ENCODE measurements around the gene NEDD8.
"Not testable (repeated sequence)": the region's sequence is repeated elsewhere in the genome, so short reads cannot be mapped to it uniquely, and the experiment has no call there.

Gene NEDD8

DNA sequence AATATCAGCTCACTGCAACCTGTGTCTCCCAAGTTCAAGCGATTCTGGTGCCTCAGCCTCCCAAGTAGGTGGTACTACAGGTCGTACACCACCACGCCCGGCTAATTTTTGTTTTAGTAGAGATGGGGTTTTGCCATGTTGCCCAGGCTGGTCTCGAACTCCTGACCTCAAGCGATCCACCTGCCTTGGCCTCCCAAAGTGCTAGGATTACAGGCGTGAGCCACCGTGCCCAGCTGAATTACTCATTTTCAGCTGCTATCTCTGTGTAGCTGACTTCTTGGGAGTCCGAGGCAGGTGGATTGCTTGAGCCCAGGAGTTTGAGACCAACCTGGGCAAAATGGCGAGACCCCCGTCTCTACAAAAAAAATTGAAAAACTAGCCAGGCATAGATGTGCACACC, 13.2 kb upstream of the NEDD8 start:
- DNase-seq, result not testable (repeated sequence)

DNA sequence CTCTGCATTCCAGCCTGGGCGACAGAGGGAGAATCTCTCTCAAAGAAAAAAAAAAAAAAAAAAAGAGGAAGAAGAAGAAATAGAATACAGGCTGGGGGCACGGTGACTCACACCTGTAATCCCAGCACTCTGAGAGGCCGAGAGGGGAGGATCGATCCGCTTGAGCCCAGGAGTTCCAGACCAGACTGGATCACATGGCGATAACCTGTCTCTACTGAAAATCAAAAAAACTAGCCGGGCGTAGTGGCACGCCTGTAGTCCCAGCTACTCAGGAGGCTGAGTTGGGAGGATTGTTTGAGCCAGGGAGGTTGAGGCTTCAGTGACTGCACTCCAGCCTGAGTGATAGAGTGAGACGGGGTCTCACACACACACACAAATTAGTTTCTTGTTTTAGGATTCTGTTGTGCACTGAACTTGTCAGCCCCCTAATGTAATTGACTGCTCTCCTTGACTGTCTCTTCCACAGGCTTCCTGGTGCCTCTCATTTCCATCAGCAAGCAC, 11.2 kb upstream of the NEDD8 start:
- DNase-seq, result peak; percentile 60

DNA sequence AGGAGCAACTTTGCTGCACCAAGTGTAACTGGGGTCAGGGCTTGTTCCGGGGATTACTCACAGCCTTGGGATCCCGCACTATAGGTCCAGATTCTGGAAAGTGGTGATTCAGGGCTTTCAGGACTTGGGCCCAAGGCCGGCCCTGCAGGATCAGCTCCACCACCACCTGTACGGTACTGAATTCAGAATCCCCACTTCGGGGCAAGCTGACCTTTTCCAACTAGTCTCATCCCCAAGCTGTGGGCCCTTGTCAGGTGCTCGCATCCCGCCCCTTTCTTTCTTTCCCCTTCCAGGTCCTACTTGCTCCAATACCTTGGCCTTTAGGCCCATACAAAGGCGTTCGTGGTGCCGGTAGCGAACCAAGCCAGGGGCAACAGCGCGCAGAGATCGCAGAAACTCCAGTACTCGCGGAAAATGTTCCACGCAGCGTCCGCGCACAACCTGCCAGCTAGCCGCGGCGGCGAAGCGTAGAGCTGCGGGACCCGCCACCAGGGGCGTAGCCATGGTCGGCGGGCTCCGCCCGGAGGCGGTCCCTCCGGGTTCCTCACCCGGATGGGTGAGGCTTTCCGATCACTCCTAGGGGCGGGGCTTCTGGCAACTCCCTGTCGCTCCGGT, 9.8 kb upstream of the NEDD8 start:
- peak; percentile 75 for DNase-seq

DNA sequence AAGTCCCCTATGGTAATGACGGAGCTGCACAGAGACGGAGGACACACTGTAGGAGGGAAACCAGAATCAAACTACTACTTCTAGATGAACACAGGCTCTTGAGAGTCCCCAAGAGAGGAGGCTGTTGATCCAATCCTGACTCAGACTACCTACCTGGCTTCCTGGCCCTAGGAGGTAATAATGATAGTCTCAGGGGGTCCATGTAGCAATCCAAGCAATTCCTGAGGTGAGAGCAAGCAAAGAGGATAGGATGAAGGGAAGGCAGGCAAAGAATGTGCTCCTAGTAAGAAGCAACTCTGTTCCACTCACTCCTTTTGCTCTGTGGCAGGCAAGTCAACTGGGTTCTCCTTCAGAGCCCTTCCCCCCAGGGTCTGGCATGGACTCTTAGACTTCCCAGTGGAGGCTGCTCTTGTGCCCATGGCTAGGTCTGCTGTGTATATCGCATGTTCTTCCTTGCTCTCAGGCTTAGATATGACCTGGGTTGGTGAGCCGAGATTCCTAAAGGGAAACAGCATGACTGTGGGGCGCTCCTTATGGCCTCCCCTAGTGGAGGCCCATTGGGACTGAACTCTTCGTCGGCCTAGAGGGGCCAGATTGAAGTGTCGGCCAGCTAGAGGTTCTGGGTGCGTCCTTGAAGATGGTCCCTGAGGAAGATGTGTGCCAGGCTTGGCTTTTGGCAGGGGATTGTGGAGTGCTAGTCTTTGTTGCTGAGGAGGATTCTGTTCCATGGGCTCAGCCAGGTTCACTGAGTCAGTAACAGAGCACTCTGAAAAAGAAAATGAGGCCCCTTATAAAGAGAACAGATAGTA, 8.1 kb upstream of the NEDD8 start:
- no peak for DNase-seq

DNA sequence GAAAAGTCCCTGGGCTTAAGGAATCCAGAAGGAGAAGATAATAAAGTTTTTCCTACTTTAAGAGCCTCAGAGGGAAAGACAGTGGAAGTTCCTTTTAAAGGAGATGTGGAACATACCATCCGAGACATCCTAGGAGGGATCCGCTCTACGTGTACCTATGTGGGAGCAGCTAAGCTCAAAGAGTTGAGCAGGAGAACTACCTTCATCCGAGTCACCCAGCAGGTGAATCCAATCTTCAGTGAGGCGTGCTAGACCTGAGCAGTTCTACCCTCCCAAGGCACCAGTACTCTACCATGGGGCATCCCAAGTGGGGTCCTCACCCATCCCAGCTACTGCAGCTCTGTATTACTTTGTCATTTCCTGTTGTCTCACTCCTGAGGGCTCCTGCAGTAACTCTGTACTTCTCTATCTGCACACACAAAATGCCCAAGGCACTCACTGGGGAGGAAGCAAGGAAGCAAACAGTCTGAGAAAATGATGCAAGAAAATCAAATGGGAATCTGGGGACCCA, 6.4 kb upstream of the NEDD8 start:
- no peak for DNase-seq

DNA sequence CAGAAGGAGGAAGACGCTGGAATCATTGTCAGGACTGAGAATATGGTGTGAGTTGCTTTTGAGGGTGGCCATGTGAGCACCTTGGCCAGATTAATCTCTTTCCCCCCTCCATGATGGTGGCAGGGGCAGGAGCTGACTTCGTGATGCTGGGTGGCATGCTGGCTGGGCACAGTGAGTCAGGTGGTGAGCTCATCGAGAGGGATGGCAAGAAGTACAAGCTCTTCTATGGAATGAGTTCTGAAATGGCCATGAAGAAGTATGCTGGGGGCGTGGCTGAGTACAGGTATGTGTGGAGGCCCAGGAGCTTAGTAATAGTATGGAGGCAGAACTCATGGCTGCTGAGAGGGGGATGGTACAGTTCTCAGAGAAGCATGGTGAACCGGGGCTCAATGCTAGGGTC, 6.0 kb upstream of the NEDD8 start:
- no peak for DNase-seq

DNA sequence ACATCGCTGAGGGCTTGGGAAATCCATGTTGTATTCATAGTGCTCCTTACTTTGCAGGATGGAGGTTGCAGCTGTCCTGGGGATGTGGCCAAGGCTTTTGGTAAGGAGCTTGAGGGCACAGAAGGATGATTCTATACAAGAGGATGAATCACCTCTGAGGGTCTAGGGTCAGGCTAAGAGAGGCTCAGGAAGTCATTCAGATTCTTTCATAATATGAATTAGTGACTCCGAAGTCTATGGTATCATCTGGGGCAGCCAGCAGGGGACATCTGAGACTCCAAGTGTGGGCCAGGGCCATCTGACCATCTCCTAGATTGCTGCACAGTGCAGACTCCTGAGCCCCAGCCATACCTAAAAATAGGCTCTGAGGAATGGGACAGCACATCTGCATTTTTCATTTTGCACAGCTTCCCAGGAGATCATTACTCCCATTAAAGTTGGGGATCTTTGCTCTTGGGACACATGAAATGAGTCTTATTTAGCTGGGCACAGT, 5.3 kb upstream of the NEDD8 start:
- DNase-seq, result no peak

DNA sequence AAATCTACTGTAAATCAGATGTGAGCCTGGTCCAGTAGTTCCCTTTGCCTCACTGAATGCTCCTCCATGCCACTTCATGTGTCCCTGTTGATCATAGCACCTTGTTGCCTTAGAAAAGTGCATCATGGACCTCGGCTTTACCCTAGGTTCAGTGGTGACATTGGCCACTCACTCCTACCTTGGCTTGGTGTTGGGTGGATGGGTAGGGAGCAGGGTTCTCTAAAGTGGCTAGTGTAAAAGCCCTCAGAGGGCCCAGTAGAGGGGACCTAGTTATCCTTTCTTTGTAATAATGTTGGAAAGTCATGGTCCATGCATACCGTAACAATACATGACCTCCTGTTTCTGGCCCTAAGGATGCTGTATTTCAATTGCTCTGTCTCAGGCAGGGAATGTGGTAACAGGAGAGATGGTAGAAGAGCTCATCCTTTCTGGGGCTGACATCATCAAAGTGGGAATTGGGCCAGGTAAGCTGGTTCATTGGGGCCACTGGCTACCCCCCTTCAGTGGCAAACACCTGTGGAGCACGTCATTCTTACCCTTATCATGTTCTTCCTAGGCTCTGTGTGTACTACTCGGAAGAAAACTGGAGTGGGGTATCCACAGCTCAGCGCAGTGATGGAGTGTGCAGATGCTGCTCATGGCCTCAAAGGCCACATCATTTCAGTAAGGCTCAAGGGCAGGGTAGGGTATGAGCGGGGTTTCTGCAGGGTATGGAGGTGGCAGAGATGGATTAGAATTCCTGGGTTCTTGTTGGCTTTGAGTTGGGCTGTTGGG, 4.7 kb upstream of the NEDD8 start:
- no peak for DNase-seq

DNA sequence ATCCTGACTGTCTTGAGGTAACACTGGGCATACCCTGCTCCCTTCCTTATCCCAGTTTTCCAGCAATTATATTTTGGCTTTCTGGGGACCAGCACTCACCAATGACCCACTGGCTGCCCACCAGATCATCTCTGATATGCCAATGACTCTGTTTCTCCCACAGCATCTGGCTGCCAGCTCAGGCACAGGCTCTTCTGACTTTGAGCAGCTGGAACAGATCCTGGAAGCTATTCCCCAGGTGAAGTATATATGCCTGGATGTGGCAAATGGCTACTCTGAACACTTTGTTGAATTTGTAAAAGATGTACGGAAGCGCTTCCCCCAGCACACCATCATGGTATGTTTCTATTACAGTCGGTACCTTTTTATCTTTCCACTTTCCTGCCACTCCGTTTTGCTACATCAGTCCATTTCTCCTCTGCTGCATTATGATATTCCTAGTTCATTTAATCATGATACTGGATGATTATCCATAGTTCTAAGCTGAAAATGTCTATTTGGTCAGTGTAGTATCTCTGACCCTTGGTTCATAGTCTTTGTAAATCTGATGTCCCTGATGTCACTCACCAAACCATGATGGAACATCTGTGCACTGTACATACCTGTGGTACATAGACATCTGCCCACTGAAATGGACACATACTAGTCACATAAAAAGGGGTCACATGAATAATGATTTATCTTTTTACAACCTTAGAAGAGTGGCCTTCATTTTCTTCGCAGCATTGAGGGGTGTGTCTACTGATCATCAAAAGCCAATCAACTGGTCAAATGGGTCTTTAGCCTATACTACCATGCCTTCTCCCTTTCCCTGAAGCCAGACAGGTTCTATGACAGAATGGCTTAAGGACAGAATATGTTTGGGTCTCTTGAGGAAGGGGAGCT, 3.9 kb upstream of the NEDD8 start:
- DNase-seq, result no peak

DNA sequence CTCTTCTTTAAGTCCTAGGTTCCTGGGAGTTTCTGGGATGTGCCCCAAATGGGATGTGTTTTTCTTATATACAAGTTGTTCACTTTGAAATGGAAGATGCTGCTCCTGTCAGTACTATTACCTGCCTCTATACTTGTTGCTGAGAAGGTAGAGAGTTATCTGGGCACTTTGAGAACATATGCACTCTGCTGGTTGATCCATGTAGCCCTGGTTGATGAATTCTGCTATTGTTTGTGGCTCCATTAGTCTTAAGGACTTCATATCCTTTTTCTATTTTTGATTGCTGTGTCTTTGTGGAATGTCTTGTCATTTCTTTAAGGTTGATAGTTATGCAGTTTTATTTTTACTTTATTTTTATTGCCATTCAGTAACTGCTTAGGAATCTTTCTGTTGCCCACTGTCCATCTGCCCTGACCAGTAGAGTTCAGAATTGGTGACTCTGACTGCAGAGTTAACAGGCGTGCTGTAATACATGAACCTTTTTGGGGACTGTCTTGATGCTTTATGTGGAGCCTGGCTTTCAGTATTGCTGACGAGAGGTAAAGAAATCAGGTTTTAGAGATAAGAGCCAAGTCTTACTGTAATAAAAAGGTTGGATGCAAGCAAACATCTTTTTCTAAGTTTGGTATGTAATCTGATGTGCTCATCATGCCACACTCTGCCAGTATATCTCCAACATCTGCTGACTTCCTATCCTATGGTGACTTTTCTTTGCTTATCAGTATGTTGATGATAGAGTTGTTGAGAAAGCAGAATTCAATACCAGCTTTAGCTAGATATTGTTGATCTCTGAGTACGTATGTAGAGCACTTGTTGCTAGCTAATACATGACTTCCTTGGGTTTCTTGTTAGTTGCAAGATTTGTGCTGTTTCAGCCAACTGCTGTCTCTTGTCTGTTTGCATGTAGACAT, 2.2 kb upstream of the NEDD8 start:
- no peak for DNase-seq

DNA sequence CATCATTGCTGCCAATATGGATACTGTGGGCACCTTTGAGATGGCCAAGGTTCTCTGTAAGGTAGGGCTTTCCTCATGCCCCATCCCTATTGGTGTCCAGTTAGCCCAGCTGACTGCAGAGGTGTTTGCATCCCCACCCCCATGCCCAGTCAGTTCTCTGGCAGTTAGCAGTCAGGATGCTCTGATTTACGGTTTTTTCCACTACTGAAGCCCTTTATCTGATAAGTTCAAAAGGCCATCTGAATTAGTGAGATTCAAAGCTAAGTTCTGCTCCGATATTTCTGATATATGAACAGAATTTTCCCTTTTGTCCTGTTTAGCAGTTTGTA, 1.3 kb upstream of the NEDD8 start:
- DNase-seq, result no peak

DNA sequence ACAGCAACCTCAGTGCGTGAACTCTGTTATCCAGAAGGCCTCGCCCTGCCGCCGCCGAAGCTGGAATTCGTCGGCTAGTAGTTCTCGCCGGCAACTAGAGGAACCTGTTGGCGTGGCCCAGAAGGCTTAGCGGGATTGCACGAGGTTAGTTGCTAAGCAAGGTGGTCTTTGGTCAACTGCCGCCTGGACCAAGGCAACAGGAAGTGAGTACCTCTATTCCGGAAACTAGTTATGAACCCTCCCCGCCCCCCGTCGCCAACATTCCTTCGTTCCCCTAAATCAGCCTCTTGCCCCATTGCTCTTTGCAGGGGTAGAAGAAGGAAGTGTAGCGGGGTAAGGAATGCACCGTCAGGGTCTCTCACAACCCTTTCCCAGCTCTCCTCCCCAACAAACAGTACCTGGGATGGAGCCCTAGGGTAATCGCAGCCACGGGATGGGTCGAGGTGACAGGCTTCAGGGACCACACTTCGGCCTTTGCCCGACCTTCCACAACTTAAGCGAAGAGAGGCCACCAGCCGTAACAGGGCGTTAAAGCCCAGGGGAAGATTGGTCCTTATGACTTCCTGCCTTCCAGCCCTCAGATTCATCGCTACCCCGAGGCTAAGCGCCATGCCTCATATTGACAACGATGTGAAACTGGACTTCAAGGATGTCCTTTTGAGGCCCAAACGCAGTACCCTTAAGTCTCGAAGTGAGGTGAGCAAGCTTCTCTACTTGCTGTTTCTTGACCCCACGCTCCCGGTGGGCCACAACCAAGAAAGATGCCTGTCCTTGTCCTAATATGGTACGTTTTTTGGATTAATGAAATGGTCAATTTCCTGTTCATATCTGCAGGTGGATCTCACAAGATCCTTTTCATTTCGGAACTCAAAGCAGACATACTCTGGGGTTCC, 724 bp upstream of the NEDD8 start, which contains the start of gene GMPR2:
TSS of gene GMPR2 (plus strand) at position 285 of the 893 bp plus-strand sequence. CDS start at position 610, 325 bp downstream.
- DNase-seq, result no peak

DNA sequence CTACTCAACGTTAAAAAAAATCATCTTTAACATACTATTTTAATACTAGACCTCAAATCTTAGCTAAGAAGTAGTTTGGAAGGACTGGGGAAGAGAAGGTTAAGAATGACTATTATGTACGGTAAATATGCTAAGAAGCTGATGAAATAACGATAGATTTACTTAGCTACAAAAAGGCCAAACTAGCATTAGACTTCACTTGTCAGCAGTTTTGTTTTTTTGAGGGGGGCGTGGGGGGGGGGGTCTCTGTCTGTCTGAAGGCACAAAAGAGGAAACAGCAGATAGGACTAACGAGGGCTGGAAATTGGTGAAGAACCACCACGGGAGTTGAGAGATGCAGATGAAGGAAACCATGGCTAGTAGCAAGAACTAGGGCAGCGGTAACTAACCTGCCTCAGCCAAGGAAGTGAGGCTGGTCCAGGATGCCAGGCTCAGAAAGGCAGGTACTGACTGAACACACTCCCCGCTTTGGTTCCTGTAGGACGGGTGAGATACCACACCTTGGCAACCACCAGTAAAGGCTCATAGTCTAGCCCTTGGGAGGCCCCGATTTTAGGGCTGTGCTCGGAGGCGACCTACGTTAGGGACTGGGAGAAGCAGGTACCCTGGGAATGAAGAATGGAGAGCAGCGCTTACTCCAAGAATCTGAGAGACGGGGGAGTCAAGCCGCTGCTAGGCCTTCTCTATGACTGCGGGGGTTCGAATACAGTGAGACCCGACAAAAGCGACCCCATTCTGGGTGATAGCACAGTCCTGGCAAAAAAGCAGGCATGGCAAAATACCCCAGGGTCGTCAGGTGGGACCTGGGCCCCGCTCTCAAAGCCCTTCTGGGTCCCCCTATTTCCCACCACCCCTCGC, 675 bp downstream of the NEDD8 start:
- DNase-seq, result peak; percentile 40

DNA sequence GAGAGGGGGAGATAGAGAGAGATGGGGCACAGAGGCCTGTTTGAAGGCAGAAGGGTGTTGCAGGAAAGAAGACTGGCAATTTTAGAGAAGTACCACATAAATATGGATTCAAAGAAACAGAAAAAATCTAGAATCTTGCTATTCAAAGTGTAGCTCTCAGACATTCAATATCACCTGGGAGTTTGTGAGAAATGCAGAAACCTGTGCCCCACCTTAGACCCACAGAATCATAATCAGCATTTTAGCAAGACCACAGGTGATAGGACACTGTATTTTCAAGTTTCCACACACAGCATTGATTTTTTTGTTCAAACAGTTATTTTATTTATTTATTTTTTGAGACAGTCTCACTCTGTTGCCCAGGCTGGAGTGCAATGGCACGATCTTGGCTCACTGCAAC, 3.3 kb downstream of the NEDD8 start:
- DNase-seq, result no peak

DNA sequence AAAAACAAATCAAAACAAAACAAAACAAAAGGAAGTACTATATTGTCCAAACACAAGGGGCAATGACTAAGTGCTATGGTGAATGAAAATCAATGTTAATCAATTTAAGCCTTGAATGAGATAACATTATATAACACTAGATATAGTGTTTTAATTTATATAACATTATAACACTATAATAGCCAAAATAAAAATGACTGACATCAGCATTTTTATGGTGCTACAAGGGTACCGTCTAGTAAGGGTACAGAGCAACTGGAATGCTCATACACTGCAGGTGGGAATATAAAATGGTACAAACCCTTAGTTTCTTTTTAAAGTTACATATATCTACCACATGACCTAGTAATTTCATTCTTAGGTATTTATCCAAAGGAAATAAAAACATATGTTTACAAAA, 5.7 kb downstream of the NEDD8 start:
- no peak for DNase-seq

DNA sequence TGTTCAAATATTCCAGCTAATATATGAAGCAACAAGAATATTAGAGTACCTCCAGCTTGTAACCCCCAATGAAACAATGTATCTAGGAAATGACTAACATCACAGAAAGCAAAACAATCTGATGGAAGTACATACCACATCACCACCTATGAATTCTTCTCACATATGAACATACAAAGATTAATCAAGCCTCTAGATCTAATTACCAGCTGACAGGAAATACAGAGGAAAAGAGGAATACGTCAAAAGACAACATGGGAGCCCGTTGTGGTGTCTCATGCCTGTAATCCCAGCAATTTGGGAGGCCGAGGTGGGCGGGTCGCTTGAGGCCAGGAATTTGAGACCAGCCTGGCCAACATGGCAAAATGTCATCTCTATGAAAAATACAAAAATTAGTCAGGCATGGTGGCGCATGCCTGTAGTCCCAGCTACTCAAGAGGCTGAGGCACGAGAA, 7.5 kb downstream of the NEDD8 start:
- DNase-seq, result no peak

DNA sequence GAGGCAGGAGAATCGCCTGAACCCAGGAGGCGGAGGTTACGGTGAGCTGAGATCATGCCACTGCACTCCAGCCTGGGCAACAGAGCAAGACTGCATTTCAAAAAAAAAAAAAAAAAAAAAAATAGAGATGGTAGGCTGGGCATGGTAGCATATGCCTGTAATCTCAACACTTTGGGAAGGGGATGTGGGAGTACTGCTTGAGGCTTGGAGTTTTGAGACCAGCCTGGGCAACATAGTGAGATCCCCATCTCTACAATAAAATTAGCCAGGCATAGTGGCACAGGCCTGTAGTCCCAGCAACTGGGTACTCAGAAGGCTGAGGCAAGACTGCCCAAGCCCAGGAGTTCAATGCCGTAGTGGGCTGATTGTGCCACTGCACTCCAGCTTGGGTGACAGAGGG, 9.2 kb downstream of the NEDD8 start:
- DNase-seq, result not testable (repeated sequence)

DNA sequence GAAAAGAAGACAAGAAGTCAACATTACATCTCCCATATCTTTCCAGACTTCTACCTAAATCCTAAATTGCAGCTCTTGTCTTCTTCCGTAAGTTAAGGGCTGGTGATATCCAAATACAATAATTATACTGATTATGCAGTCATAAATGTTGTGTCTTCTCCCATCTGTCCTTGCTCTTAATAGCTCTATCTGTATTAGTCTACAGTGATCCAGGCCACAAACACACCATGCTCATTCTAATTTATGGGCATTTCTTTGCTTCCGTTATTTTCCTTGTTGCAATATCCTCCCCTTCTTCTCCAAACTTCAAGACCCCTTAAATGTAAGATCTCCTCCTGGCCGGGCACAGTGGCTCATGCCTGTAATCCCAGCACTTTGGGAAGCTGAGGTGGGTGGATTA, 12.6 kb downstream of the NEDD8 start:
- no peak for DNase-seq

DNA sequence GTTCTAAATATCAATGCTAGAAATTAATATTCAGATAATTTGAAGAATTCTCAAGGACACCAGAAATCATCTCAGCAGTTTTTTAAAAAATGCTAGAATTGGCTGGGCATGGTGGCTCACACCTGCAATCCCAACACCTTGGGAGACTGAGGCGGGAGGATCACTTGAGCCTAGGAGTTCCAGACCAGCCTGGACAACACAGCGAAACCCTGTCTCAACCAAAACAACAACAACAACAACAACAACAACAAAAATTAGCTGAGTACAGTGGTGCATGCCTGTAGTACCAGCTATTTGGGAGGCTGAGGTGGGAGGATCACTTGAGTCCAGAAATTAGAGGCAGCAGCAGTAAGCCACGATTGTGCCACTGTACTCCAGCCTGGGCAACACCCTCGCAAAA, 13.1 kb downstream of the NEDD8 start:
- DNase-seq, result no peak

Data from GF-D8 (cell line).